Measurements from ENCODE around the gene CDH4. TPM values are rescaled to one million over a fixed set of nuclear protein-coding genes. Genes with fewer than 3 reads are reported as not detected.

Gene CDH4
- polyA plus RNA-seq, 2 donors, result 0.02 to 0.05 TPM

DNA sequence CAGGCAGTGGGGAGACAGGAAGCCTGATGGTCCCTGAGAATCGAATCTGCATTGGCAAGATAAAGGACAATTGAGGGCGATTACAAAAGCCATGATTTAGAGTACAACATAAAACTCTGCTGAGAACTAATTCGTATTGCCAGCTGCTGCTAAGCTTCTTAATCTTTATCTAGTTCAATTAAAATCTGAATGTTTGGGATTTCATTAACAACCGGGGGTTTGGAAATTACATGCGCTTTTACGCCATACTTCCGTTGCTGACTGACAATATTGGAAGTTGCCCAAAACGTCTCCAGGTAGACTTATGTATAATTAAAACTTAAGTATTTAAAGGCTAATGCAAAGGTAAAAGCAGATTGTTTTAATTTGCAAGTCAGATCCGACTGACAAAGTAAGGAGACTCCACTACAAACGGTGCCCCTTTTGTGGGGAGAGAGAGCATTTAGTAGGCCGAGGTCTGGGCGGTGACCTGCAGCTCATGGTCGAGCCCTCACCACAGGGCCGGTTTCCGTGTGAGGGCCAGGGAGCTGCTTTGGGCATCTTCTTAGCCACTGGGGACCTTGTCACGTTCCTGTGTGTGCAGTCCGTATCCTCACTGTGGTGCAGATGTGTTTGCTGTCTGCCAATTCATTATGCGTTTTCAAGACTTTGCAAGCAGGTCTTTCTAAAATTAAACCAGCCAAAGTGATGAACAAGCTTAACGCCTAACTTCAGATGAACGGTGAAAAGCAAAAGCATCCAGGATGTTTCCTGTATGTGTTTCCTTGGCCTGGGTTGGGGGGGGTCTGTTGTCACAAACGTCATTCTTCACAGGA, 49.9 kb downstream of the CDH4 start:
- Histone ChIP-seq H3K9me3 (ENCODE audit: control insufficient read depth in 2 of 2, insufficient read depth in 1 of 2, low read depth in 1 of 2, low read length in 1 of 2) (no peaks in the 10 kb centered on the region), H3K36me3 (ENCODE audit: control insufficient read depth in 2 of 2, insufficient read depth in 2 of 2, low read length in 1 of 2) (no peaks in the 10 kb centered on the region), H3K27ac (ENCODE audit: low read depth in 2 of 2, low read length in 1 of 2) (no peak overlapping the region), H3K27me3 (ENCODE audit: control insufficient read depth in 1 of 2, insufficient read depth in 2 of 2, low read length in 2 of 2) (no peaks in the 10 kb centered on the region), H3K4me1 (ENCODE audit: control insufficient read depth in 2 of 2, insufficient read depth in 2 of 2, low read length in 1 of 2) (no peaks in the 10 kb centered on the region), H3K4me3 (ENCODE audit: low read depth in 1 of 2, low read length in 2 of 2) (no peak overlapping the region)
- WGBS, 2 donors, result 78 to 81% methylated on average over 21 of the region's 21 CpGs

DNA sequence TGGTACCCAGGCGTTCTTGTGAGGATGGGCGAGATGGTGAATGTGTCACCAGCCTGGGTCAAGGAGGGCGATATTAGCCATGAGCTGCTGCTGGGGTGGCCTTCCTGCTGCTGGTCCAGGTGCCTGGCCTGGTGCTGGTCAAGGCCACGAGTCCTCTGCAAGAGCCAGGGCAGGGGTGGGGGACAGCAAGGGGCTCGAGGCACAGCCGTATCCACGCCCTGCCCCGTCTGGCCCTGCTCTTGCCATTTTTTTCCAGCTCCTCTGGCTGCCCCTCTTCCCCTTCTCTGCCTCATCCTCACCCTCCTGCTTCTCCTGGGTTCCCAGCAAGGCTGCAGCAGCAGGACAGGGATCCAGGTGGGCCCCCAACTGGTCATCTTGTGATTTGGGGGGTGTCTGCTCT, 51.2 kb downstream of the CDH4 start:
- H3K4me3 ChIP-seq (ENCODE audit: low read depth in 1 of 2, low read length in 2 of 2), result no peak overlapping the region
- H3K4me1 ChIP-seq (ENCODE audit: control insufficient read depth in 2 of 2, insufficient read depth in 2 of 2, low read length in 1 of 2), result no peaks in the 10 kb centered on the region
- WGBS, 2 donors, result 82 to 88% methylated on average over 8 of the region's 8 CpGs
- H3K27ac ChIP-seq (ENCODE audit: low read depth in 2 of 2, low read length in 1 of 2), result no peak overlapping the region
- no peaks in the 10 kb centered on the region for H3K9me3 ChIP-seq (ENCODE audit: control insufficient read depth in 2 of 2, insufficient read depth in 1 of 2, low read depth in 1 of 2, low read length in 1 of 2)
- no peaks in the 10 kb centered on the region for H3K27me3 ChIP-seq (ENCODE audit: control insufficient read depth in 1 of 2, insufficient read depth in 2 of 2, low read length in 2 of 2)
- H3K36me3 ChIP-seq (ENCODE audit: control insufficient read depth in 2 of 2, insufficient read depth in 2 of 2, low read length in 1 of 2), result no peaks in the 10 kb centered on the region

DNA sequence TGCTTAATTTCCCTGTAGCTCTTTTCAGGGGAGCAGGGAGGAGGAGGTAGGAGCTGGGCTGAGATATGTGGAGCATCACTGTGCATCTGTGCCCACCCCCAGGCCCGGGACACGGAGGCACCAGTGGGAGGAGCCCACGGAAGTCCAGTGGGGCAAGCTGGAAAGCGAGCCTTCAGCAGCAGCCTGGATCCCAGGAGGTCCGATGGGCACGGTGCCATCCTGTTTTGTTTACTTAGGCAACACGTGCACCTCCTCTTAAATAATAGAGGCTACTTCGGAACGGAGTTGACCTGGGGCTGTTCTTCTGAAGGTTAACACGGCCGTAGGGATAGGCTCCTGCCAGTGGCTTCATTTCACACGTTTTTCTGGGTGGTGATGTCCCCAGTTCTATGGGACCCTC, 51.6 kb downstream of the CDH4 start:
- H3K27me3 ChIP-seq (ENCODE audit: control insufficient read depth in 1 of 2, insufficient read depth in 2 of 2, low read length in 2 of 2), result no peaks in the 10 kb centered on the region
- H3K36me3 ChIP-seq (ENCODE audit: control insufficient read depth in 2 of 2, insufficient read depth in 2 of 2, low read length in 1 of 2), result no peaks in the 10 kb centered on the region
- no peak overlapping the region for H3K27ac ChIP-seq (ENCODE audit: low read depth in 2 of 2, low read length in 1 of 2)
- no peaks in the 10 kb centered on the region for H3K9me3 ChIP-seq (ENCODE audit: control insufficient read depth in 2 of 2, insufficient read depth in 1 of 2, low read depth in 1 of 2, low read length in 1 of 2)
- 55 to 61% methylated on average over 12 of the region's 12 CpGs for WGBS, 2 donors
- no peak overlapping the region for H3K4me3 ChIP-seq (ENCODE audit: low read depth in 1 of 2, low read length in 2 of 2)
- H3K4me1 ChIP-seq (ENCODE audit: control insufficient read depth in 2 of 2, insufficient read depth in 2 of 2, low read length in 1 of 2), result no peaks in the 10 kb centered on the region

DNA sequence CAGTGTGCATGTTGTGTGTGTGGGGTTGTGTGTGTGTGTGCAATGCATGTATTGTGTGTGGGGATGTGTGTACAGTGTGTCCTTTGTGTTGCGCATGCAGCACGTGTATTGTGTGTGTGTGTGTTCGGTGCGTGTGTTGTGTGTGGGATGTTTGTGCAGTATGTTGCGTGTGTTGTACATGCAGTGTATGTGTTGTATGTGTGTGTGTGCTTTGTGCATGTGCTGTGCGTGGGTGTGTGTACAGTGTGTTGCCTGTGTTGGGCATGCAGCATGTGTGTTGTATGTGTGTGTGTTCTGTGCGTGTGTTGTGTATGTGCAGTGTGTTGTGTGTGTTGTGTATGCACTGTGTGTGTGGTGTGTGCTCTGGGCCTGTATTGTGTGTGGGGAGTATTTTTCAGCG, 52.7 kb downstream of the CDH4 start:
- Histone ChIP-seq H3K27me3 (ENCODE audit: control insufficient read depth in 1 of 2, insufficient read depth in 2 of 2, low read length in 2 of 2) (no peaks in the 10 kb centered on the region), H3K4me3 (ENCODE audit: low read depth in 1 of 2, low read length in 2 of 2) (no peak overlapping the region), H3K27ac (ENCODE audit: low read depth in 2 of 2, low read length in 1 of 2) (no peak overlapping the region), H3K4me1 (ENCODE audit: control insufficient read depth in 2 of 2, insufficient read depth in 2 of 2, low read length in 1 of 2) (no peaks in the 10 kb centered on the region), H3K9me3 (ENCODE audit: control insufficient read depth in 2 of 2, insufficient read depth in 1 of 2, low read depth in 1 of 2, low read length in 1 of 2) (no peaks in the 10 kb centered on the region), H3K36me3 (ENCODE audit: control insufficient read depth in 2 of 2, insufficient read depth in 2 of 2, low read length in 1 of 2) (no peaks in the 10 kb centered on the region)
- WGBS, 2 donors, result 92 to 96% methylated on average over 8 of the region's 8 CpGs

DNA sequence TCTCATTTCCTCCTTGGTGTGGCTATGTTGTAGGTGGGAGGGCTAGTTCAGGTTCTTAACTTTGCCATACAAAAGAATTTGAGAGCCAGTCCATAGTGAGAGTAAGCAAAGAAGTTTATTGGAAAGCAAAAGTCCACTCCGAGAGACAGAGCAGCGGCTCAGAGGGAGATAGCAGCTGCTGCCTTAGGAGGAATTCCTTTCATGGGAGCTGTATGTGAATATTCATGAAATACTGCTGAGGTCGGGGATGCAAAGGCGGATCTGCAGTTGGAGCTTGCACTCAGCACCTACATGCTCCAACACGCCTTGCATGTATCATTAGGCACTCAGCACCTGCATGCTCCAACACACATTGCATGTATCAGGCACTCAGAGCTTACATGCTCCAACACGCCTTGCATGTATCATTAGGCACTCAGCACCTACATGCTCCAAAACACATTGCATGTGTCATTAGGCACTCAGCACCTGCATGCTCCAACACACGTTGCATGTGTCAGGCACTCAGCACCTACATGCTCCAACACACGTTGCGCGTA, 54.9 kb downstream of the CDH4 start:
- Histone ChIP-seq H3K27ac (ENCODE audit: low read depth in 2 of 2, low read length in 1 of 2) (no peak overlapping the region), H3K4me3 (ENCODE audit: low read depth in 1 of 2, low read length in 2 of 2) (no peak overlapping the region), H3K27me3 (ENCODE audit: control insufficient read depth in 1 of 2, insufficient read depth in 2 of 2, low read length in 2 of 2) (no peaks in the 10 kb centered on the region), H3K4me1 (ENCODE audit: control insufficient read depth in 2 of 2, insufficient read depth in 2 of 2, low read length in 1 of 2) (peaks cover 0 to 2% of the 10 kb centered on the region in 2 donors), H3K36me3 (ENCODE audit: control insufficient read depth in 2 of 2, insufficient read depth in 2 of 2, low read length in 1 of 2) (no peaks in the 10 kb centered on the region), H3K9me3 (ENCODE audit: control insufficient read depth in 2 of 2, insufficient read depth in 1 of 2, low read depth in 1 of 2, low read length in 1 of 2) (no peaks in the 10 kb centered on the region)
- WGBS, 2 donors, result 79% methylated on average over 10 of the region's 10 CpGs

DNA sequence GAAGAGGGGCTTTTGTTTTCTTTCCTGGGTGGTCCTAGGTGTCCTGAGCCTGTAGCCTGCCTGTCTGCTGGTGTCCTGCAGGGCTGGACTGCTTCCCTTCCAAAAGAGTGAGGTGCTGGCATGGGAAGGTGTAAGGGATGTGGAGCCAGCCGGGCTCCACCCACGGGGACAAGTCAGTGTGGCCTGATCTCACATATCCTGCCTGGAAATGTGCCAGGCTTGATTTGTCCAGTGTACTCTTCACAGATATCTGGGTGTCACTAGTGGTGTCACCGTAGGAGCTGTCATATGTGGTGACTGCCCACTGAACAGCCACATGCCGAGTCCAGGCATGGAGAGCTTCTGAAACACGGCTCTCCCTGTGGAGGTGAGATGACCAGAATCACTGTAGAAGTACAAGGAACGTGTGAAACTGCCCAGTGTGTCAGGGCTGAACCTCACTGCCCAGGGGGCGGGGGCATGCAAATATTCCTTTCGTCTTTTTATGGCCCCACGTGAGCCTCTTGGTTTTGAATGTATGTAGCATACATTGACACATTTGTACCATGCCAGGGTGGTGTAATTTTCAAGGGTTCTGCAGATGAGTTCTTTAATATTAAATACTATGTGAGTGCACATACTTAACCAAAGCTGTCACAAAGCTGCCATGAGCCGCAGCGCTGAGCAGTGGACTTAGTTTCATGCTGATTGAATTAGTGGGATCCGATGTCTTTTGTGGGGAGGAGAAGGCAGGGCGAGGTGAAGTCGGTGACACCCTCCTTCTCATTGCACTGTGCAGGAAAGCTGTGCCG, 55.8 kb downstream of the CDH4 start:
- H3K4me3 ChIP-seq (ENCODE audit: low read depth in 1 of 2, low read length in 2 of 2), result no peak overlapping the region
- WGBS, 2 donors, result 51 to 53% methylated on average over 15 of the region's 15 CpGs
- no peaks in the 10 kb centered on the region for H3K36me3 ChIP-seq (ENCODE audit: control insufficient read depth in 2 of 2, insufficient read depth in 2 of 2, low read length in 1 of 2)
- no peaks in the 10 kb centered on the region for H3K9me3 ChIP-seq (ENCODE audit: control insufficient read depth in 2 of 2, insufficient read depth in 1 of 2, low read depth in 1 of 2, low read length in 1 of 2)
- H3K4me1 ChIP-seq (ENCODE audit: control insufficient read depth in 2 of 2, insufficient read depth in 2 of 2, low read length in 1 of 2), result peaks cover 0 to 2% of the 10 kb centered on the region in 2 donors
- no peaks in the 10 kb centered on the region for H3K27me3 ChIP-seq (ENCODE audit: control insufficient read depth in 1 of 2, insufficient read depth in 2 of 2, low read length in 2 of 2)
- H3K27ac ChIP-seq (ENCODE audit: low read depth in 2 of 2, low read length in 1 of 2), result no peak overlapping the region

DNA sequence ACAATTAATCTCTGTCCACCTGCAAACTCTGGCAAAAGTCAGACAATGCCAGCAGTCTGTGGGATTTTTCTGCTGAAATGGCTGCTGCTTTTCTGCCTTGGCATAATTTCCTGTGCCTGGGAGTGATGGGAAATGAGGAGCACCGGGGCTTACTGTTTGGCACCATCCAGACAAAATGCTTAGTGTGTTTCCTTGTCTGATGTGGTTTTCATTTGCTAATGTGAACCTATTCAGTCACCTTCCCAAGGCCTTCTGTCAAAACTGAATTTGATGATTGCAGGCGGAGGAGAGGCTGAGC, 56.4 kb downstream of the CDH4 start:
- Histone ChIP-seq H3K36me3 (ENCODE audit: control insufficient read depth in 2 of 2, insufficient read depth in 2 of 2, low read length in 1 of 2) (no peaks in the 10 kb centered on the region), H3K4me3 (ENCODE audit: low read depth in 1 of 2, low read length in 2 of 2) (no peak overlapping the region), H3K27ac (ENCODE audit: low read depth in 2 of 2, low read length in 1 of 2) (no peak overlapping the region), H3K27me3 (ENCODE audit: control insufficient read depth in 1 of 2, insufficient read depth in 2 of 2, low read length in 2 of 2) (no peaks in the 10 kb centered on the region), H3K4me1 (ENCODE audit: control insufficient read depth in 2 of 2, insufficient read depth in 2 of 2, low read length in 1 of 2) (peaks cover 0 to 2% of the 10 kb centered on the region in 2 donors), H3K9me3 (ENCODE audit: control insufficient read depth in 2 of 2, insufficient read depth in 1 of 2, low read depth in 1 of 2, low read length in 1 of 2) (no peaks in the 10 kb centered on the region)
- WGBS, 2 donors, result 38 to 42% methylated on average over 2 of the region's 2 CpGs

DNA sequence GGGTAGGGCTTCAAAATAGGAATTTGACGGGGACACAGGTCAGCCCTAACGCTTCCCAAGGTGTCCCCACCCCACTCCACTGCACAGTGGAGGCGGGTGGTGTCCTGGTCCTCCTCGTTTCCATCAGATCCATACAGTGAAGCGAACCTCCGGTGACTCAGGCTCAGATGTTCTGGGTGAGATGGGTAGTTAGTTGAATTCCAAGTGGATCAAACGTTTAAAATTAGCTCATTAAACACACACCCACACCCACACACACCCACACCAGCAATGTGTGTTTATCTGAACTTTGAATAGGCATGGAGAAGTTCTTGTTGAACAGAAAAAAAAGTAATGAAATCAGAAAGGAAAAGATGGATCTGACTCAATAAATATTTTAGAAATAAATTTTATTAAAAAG, 58.9 kb downstream of the CDH4 start:
- Histone ChIP-seq H3K4me1 (ENCODE audit: control insufficient read depth in 2 of 2, insufficient read depth in 2 of 2, low read length in 1 of 2) (peaks cover 0 to 2% of the 10 kb centered on the region in 2 donors), H3K9me3 (ENCODE audit: control insufficient read depth in 2 of 2, insufficient read depth in 1 of 2, low read depth in 1 of 2, low read length in 1 of 2) (no peaks in the 10 kb centered on the region), H3K27ac (ENCODE audit: low read depth in 2 of 2, low read length in 1 of 2) (no peak overlapping the region), H3K27me3 (ENCODE audit: control insufficient read depth in 1 of 2, insufficient read depth in 2 of 2, low read length in 2 of 2) (no peaks in the 10 kb centered on the region), H3K4me3 (ENCODE audit: low read depth in 1 of 2, low read length in 2 of 2) (no peak overlapping the region), H3K36me3 (ENCODE audit: control insufficient read depth in 2 of 2, insufficient read depth in 2 of 2, low read length in 1 of 2) (no peaks in the 10 kb centered on the region)
- WGBS, 2 donors, result 54 to 62% methylated on average over 7 of the region's 7 CpGs

DNA sequence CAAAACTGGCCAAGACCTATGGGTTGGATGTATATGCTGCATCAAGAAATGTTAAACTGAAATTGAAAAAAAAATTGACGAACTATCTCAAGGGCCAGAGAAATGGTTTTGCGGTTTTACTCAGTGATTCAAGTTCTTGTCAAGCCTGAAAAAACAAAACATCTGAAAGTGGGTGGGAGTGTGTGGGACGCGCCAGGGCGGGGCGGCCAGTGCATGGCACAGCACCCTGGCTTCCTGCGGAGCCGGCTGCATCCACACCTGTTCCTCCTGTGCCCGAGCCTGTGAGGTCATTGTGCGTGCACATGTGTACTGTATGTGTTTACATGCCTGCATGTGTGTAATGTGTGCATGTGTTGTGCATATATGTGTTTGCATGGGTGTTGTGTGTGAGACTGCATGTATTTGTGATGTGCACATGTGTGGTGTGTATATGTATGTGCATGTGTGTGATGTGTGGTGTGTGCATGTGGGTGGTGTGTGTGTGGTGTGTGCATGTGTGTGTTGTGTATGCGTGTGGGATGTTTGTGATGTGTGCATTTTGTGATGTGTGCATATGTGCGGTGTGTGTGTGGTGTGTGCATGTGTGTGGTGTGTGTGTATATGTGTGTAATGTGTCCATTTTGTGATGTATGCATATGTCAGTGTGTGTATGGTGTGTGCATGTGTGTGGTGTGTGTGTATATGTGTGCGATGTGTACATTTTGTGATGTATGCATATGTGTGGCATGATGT, 59.8 kb downstream of the CDH4 start:
- no peaks in the 10 kb centered on the region for H3K36me3 ChIP-seq (ENCODE audit: control insufficient read depth in 2 of 2, insufficient read depth in 2 of 2, low read length in 1 of 2)
- no peak overlapping the region for H3K4me3 ChIP-seq (ENCODE audit: low read depth in 1 of 2, low read length in 2 of 2)
- peaks cover 0 to 2% of the 10 kb centered on the region in 2 donors for H3K4me1 ChIP-seq (ENCODE audit: control insufficient read depth in 2 of 2, insufficient read depth in 2 of 2, low read length in 1 of 2)
- no peaks in the 10 kb centered on the region for H3K27me3 ChIP-seq (ENCODE audit: control insufficient read depth in 1 of 2, insufficient read depth in 2 of 2, low read length in 2 of 2)
- 58 to 73% methylated on average over 13 of the region's 13 CpGs for WGBS, 2 donors
- H3K9me3 ChIP-seq (ENCODE audit: control insufficient read depth in 2 of 2, insufficient read depth in 1 of 2, low read depth in 1 of 2, low read length in 1 of 2), result no peaks in the 10 kb centered on the region
- no peak overlapping the region for H3K27ac ChIP-seq (ENCODE audit: low read depth in 2 of 2, low read length in 1 of 2)
